ENCODE results near the gene NPY.

GRCh38 chr7:24299192-24299591 is 15.2 kb downstream of the NPY start:
- TF ChIP-seq POLR2AphosphoS5 (IDR thresholded peaks at IDR 0.05; ENCODE audit: low read depth, low read length), result no peak
- TF ChIP-seq CTCF (IDR thresholded peaks at IDR 0.05), result no peak
- no peak for TF ChIP-seq SIN3A (IDR thresholded peaks at IDR 0.05; ENCODE audit: borderline replicate concordance, insufficient read depth, low read depth, low read length)
- no peak for TF ChIP-seq REST (IDR thresholded peaks at IDR 0.05; ENCODE audit: insufficient read depth in 1 of 2, low read depth in 2 of 2, low read length in 1 of 2)
- no peak for TF ChIP-seq TCF7L2 (IDR thresholded peaks at IDR 0.05; ENCODE audit: low read depth, low read length)

Measured in Panc1 (cell line).